Articular chondrocyte of knee joint (primary cell): ENCODE results near the gene RPL3. TPM values are rescaled to one million over a fixed set of nuclear protein-coding genes. Genes with fewer than 3 reads are reported as not detected.

Experiments
- small RNA-seq: library from RNA; depleted of rRNA; stranded (forward); fragments of <200 nt; gene quantifications from one replicate; pipeline ENCODE3, GENCODE V24; 2012
- total RNA-seq: library from RNA; depleted of rRNA; stranded (reverse); fragments of >200 nt; gene quantifications from 2 replicates; pipeline ENCODE4 v1.2.3, GENCODE V29; 2012

Gene RPL3
- total RNA-seq: 2,441 and 2,999 TPM in 2 replicates

GRCh38 chr22:39319284-39320022 is at the start of gene RPL3:
TSS of gene RPL3 (minus strand) at chr22:39319623. CDS start at chr22:39319597, 26 bp downstream.

GRCh38 chr22:39349967-39350726 is 30.7 kb upstream of the RPL3 start, which contains the start of gene SYNGR1:
TSS of gene SYNGR1 (plus strand) at chr22:39349991. CDS start at chr22:39350011, 20 bp downstream.

Small RNA genes lying within 50 kb of the gene (small RNA-seq; reads per million reads assigned to genes)
- gene SNORD43: not detected
- gene SNORD83A: 6,742 reads per million, percentile 100 among the genes with 10 or more reads in this experiment
- gene SNORD83B: not detected

Other genes with a start within 250 kb of the RPL3 start
- 20.0 and 22.2 TPM in 2 replicates for gene APOBEC3G, start 242.3 kb downstream of the RPL3 start, total RNA-seq
- gene APOBEC3H, start 222.4 kb downstream of the RPL3 start, total RNA-seq: not detected in 2 replicates
- gene CBX7, start 166.9 kb downstream of the RPL3 start, total RNA-seq: 10.7 and 11.9 TPM in 2 replicates
- 0.32 TPM in 1 of 2 replicates, not detected in the other for gene PDGFB, start 74.6 kb downstream of the RPL3 start, total RNA-seq
- gene SYNGR1, start 30.4 kb upstream of the RPL3 start, total RNA-seq: 4.8 and 11.0 TPM in 2 replicates
- gene TAB1, start 80.2 kb upstream of the RPL3 start, total RNA-seq: 10.7 and 11.4 TPM in 2 replicates
- 0.11 and 0.13 TPM in 2 replicates for gene MGAT3, start 137.4 kb upstream of the RPL3 start, total RNA-seq
- gene MIEF1, start 182.7 kb upstream of the RPL3 start, total RNA-seq: 26.4 and 27.3 TPM in 2 replicates
- 305 and 309 TPM in 2 replicates for gene ATF4, start 200.9 kb upstream of the RPL3 start, total RNA-seq
- gene RPS19BP1, start 213.1 kb upstream of the RPL3 start, total RNA-seq: 32.0 and 34.4 TPM in 2 replicates